Measurements from ENCODE around the gene LY6G5C. TPM values are rescaled to one million over a fixed set of nuclear protein-coding genes. Genes with fewer than 3 reads are reported as not detected.

LY6G5C gene
- total and polyA plus RNA-seq, 9 of the 15 experiments (the other 6 are each of a cell fraction or from before 2014, with no cell fraction given), result 0.10 to 0.67 (median 0.46) TPM; not detected in 4

DNA sequence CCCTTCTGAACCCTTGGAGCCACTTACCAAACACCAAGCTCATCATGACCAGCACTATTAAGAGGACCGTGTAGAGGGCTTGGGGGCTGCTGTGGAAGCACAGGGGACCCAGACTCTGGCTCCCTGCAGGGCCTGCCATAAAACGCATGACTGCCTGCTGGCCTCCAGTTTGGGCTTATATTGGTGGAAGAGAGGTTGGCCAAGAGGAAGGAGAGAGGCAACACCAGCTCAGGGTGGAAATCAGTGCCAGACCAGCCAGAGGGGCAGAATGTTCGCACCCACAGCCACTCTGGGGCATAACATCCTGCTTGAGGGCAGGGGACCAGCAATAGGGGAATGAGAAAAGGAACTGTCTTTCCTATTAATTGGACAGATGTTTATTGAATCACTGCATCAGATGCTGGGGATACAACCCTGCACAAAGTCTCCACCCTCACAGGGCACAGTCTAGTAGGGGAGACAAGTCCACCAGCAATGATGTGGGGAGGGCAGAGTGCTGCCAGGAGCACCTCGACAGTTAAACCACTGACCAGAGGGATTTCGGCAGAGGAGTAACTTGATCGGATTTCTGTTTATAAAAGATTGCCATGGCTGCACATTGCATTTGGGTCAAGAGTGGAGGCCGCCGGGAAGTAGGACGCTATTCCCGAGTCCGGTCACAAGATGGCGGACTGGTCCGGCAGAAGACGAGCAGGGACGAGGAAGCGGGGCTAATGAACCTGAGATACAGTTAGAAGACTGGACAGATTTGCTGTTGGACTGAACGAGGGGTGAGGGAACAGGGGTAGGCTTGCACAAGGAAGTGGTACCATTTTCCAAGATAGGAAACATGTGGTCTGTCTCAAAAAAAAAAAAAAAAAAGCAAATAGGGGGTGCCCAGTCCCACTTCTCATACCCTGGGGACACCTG, at the start of gene LY6G5C (continued):
- TF ChIP-seq, protein P1, sequence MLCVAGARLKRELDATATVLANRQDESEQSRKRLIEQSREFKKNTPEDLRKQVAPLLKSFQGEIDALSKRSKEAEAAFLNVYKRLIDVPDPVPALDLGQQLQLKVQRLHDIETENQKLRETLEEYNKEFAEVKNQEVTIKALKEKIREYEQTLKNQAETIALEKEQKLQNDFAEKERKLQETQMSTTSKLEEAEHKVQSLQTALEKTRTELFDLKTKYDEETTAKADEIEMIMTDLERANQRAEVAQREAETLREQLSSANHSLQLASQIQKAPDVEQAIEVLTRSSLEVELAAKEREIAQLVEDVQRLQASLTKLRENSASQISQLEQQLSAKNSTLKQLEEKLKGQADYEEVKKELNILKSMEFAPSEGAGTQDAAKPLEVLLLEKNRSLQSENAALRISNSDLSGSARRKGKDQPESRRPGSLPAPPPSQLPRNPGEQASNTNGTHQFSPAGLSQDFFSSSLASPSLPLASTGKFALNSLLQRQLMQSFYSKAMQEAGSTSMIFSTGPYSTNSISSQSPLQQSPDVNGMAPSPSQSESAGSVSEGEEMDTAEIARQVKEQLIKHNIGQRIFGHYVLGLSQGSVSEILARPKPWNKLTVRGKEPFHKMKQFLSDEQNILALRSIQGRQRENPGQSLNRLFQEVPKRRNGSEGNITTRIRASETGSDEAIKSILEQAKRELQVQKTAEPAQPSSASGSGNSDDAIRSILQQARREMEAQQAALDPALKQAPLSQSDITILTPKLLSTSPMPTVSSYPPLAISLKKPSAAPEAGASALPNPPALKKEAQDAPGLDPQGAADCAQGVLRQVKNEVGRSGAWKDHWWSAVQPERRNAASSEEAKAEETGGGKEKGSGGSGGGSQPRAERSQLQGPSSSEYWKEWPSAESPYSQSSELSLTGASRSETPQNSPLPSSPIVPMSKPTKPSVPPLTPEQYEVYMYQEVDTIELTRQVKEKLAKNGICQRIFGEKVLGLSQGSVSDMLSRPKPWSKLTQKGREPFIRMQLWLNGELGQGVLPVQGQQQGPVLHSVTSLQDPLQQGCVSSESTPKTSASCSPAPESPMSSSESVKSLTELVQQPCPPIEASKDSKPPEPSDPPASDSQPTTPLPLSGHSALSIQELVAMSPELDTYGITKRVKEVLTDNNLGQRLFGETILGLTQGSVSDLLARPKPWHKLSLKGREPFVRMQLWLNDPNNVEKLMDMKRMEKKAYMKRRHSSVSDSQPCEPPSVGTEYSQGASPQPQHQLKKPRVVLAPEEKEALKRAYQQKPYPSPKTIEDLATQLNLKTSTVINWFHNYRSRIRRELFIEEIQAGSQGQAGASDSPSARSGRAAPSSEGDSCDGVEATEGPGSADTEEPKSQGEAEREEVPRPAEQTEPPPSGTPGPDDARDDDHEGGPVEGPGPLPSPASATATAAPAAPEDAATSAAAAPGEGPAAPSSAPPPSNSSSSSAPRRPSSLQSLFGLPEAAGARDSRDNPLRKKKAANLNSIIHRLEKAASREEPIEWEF (CRISPR knock-in tag; IDR thresholded peaks at IDR 0.05), result no peak
- no peak for TF ChIP-seq ETV6 (IDR thresholded peaks at IDR 0.05; ENCODE audit: borderline replicate concordance in 1 of 2, low read depth in 2 of 2, low read length in 1 of 2)
- TF ChIP-seq ETV6 (CRISPR knock-in tag; IDR thresholded peaks at IDR 0.05; ENCODE audit: borderline replicate concordance), result no peak
- TF ChIP-seq TFE3 (CRISPR knock-in tag; IDR thresholded peaks at IDR 0.05), result no peak
- no peak for TF ChIP-seq ZFX (CRISPR knock-in tag; IDR thresholded peaks at IDR 0.05)
- TF ChIP-seq ELK3 (CRISPR knock-in tag; IDR thresholded peaks at IDR 0.05), result no peak
- TF ChIP-seq HEY1 (CRISPR knock-in tag; IDR thresholded peaks at IDR 0.05; ENCODE audit: borderline replicate concordance), result no peak
- no peak for TF ChIP-seq ZNF512 (tag; IDR thresholded peaks at IDR 0.05)
- no peak for TF ChIP-seq SIX5 (IDR thresholded peaks at IDR 0.05; ENCODE audit: borderline replicate concordance in 1 of 2, insufficient read depth in 1 of 2, low read depth in 1 of 2, low read length in 2 of 2)
- TF ChIP-seq ADNP (tag; IDR thresholded peaks at IDR 0.05), result no peak
